GM12878 (cell line): ENCODE measurements around the gene CDH8. TPM values are rescaled to one million over a fixed set of nuclear protein-coding genes. Genes with fewer than 3 reads are reported as not detected.

ENCODE experiments used
- ATAC-seq: fragments of 200-7000 bp; cut with Tn5 transposase; 3 replicates; pipeline ENCODE4 v1.9.1; 2020; ENCODE audit warnings: mild to moderate bottlenecking, moderate library complexity
- BruUV-seq: library from RNA; stranded (reverse); fragments of 400-500 nt; replicated peaks from 2 replicates; lab custom pipeline; 2021; lab: Mats Ljungman, UMichigan
- CTCF ChIA-PET: fragments of 300-600 bp; sonication (Branson Sonifier 250); formaldehyde crosslinking; extraction: SDS; loops from one replicate; lab custom pipeline; 2021; ENCODE audit warnings: inconsistent platforms; lab: Yijun Ruan, JAX
- POLR2A ChIA-PET: fragments of 350-600 bp; formaldehyde crosslinking; extraction: SDS; loops from one replicate; lab custom pipeline; 2021; ENCODE audit warnings: inconsistent platforms; lab: Charles Lee
- RAD21 ChIA-PET: fragments of 300-600 bp; sonication (Branson Sonifier 250); formaldehyde crosslinking; loops from one replicate; lab custom pipeline; 2023; ENCODE audit warnings: antibody characterized with exemption; ENCODE audit not compliant: unreplicated experiment; lab: Charles Lee
- SMC1A ChIA-PET: fragments of 300-600 bp; sonication (Branson Sonifier 250); formaldehyde crosslinking; loops from one replicate; lab custom pipeline; 2023; ENCODE audit not compliant: unreplicated experiment, uncharacterized antibody; lab: Charles Lee
- DNase-seq: peaks from one replicate; pipeline ENCODE4 v3.0.0-alpha.2; 2011; ENCODE audit warnings: low read depth, low spot score
- FAIRE-seq: peaks from 3 replicates; lab custom pipeline; 2011; peaks lifted over from hg19 to GRCh38; lab: Jason Lieb, UNC
- H2AFZ ChIP-seq: 2 replicates; pipeline ENCODE4 v1.6.0; 2011; ENCODE audit warnings: low read depth, low read length, control low read depth; ENCODE audit not compliant: control insufficient read depth
- H3K27ac ChIP-seq: 2 replicates; pipeline ENCODE4 v1.5.1; 2011; ENCODE audit warnings: control low read depth; ENCODE audit not compliant: control insufficient read depth, insufficient read depth
- H3K27me3 ChIP-seq, 2 experiments: replicated peaks in 1 of 2; 2 replicates each; pipeline versions ENCODE4 v1.6.0 to v1.6.1; 2011; ENCODE audit warnings: low read length in 1 of 2; ENCODE audit not compliant: control insufficient read depth in 2 of 2, insufficient read depth in 2 of 2
- H3K36me3 ChIP-seq, 2 experiments: 2 replicates each; pipeline ENCODE4 v1.5.1; 2011; ENCODE audit warnings: low read length in 1 of 2; ENCODE audit not compliant: control insufficient read depth in 2 of 2, insufficient read depth in 2 of 2
- H3K4me1 ChIP-seq: 2 replicates; pipeline ENCODE4 v1.6.1; 2011; ENCODE audit warnings: mild to moderate bottlenecking, low read length, moderate library complexity, mixed read lengths; ENCODE audit not compliant: control insufficient read depth, insufficient read depth
- H3K4me2 ChIP-seq: 2 replicates; pipeline ENCODE4 v1.6.0; 2011; ENCODE audit warnings: control low read depth; ENCODE audit not compliant: control insufficient read depth, insufficient read depth
- H3K4me3 ChIP-seq: fragments of 200-600 bp; sonication (generic); 2 replicates; pipeline ENCODE4 v1.5.1; 2016
- H3K79me2 ChIP-seq: 2 replicates; pipeline ENCODE4 v1.6.0; 2011; ENCODE audit warnings: low read length; ENCODE audit not compliant: control insufficient read depth, insufficient read depth
- H3K9ac ChIP-seq: 2 replicates; pipeline ENCODE4 v1.8.0; 2011; ENCODE audit warnings: low read length, control low read depth, mixed read lengths; ENCODE audit not compliant: control insufficient read depth, insufficient read depth
- H3K9me3 ChIP-seq: replicated peaks from 3 replicates; pipeline ENCODE4 v1.5.1; 2011; ENCODE audit warnings: mild to moderate bottlenecking, low read length; ENCODE audit not compliant: control insufficient read depth, insufficient read depth
- H4K20me1 ChIP-seq: 2 replicates; pipeline ENCODE4 v1.6.0; 2011; ENCODE audit not compliant: control insufficient read depth, insufficient read depth
- JUNB ChIP-seq: IDR thresholded peaks from 2 replicates; pipeline ENCODE4 v1.6.1; 2016; ENCODE audit warnings: antibody characterized with exemption, mild to moderate bottlenecking
- KAT2A ChIP-seq: conservative IDR thresholded peaks from 2 replicates; pipeline ENCODE4 v1.6.1; 2011; ENCODE audit warnings: low read depth, low read length; ENCODE audit not compliant: control insufficient read depth
- LARP7 ChIP-seq: fragments of 450-650 bp; IDR thresholded peaks from 2 replicates; pipeline ENCODE4 v1.6.1; 2017; ENCODE audit warnings: mild to moderate bottlenecking
- MXI1 ChIP-seq: fragments of 150-350 bp; IDR thresholded peaks from 2 replicates; pipeline ENCODE4 v1.6.1; 2011; ENCODE audit warnings: low read depth, mild to moderate bottlenecking, inconsistent platforms, low read length, improper control_type of control experiment
- PAX8 ChIP-seq: fragments of 450-650 bp; IDR thresholded peaks from 2 replicates; pipeline ENCODE4 v1.6.1; 2017; ENCODE audit warnings: mild to moderate bottlenecking, moderate library complexity
- POLR2AphosphoS5 ChIP-seq: IDR thresholded peaks from 2 replicates; pipeline ENCODE4 v1.6.1; 2011; ENCODE audit warnings: mild to moderate bottlenecking, low read length, inconsistent platforms
- SMARCA5 ChIP-seq: fragments of 450-650 bp; IDR thresholded peaks from 2 replicates; pipeline ENCODE4 v1.6.1; 2017; ENCODE audit warnings: mild to moderate bottlenecking
- SPI1 ChIP-seq: IDR thresholded peaks from 2 replicates; pipeline ENCODE4 v1.6.1; 2011; ENCODE audit warnings: low read depth, mild to moderate bottlenecking, low read length, moderate library complexity, borderline replicate concordance; ENCODE audit not compliant: insufficient read depth
- YBX1 ChIP-seq: fragments of 450-650 bp; IDR thresholded peaks from 2 replicates; pipeline ENCODE4 v1.6.1; 2016; ENCODE audit warnings: antibody characterized with exemption
- ZNF24 ChIP-seq: fragments of 450-650 bp; IDR thresholded peaks from 2 replicates; pipeline ENCODE4 v1.6.1; 2017; ENCODE audit warnings: antibody characterized with exemption, mild to moderate bottlenecking
- ZZZ3 ChIP-seq: IDR thresholded peaks from 2 replicates; pipeline ENCODE4 v1.6.1; 2011; ENCODE audit warnings: low read depth; ENCODE audit not compliant: control insufficient read depth, insufficient read length
- WGBS: methylation state at CpG from one replicate; pipeline ENCODE4 v1.1.6; 2016; ENCODE audit warnings: low lambda C conversion rate; ENCODE audit not compliant: insufficient replicate concordance, insufficient coverage; ENCODE audit errors: missing lambda C conversion rate; 5-methylcytosine and 5-hydroxymethylcytosine counted together
- in situ Hi-C: fragments of 300-500 bp; cut with MboI; formaldehyde crosslinking; loops from 9 replicates; pipeline ENCODE4 v1.14.3; 2018; ENCODE audit warnings: mixed read lengths
- intact Hi-C: fragments of 100-400 bp; cut with micrococcal nuclease; formaldehyde crosslinking; loops from one replicate; pipeline ENCODE4 v1.14.2; 2022; ENCODE audit not compliant: unreplicated experiment
- polyA plus RNA-seq, 11 experiments: library from polyadenylated mRNA; depleted of rRNA in 4 of 11; unstranded in 6 of 11; stranded (reverse) in 5 of 11; fragments of >200 nt; fragmentation: Nextera tagmentation in 4 of 11; fragmentation: Illumina TruSeq in 1 of 11; extraction: Ambion mirVana in 4 of 11; extraction: Trizol in 1 of 11; gene quantifications; 1 replicate in 1 of 11; 2 replicates in 10 of 11; pipeline versions ENCODE4 v1.2.1 to v1.2.3, GENCODE V29; 2011 to 2016; ENCODE audit warnings: inconsistent platforms in 2 of 11, missing spikeins in 2 of 11, low read depth in 1 of 11
- total RNA-seq, 4 experiments: library from RNA; depleted of rRNA in 3 of 4; stranded (reverse); fragments of >200 nt in 3 of 4; fragmentation: Illumina TruSeq in 1 of 4; extraction: Trizol in 1 of 4; gene quantifications; 2 replicates each; pipeline versions ENCODE4 v1.2.1 to v1.2.3, GENCODE V29; 2013 to 2021
- TF ChIP-seq, protein P1 (sequence below): IDR thresholded peaks from 2 replicates; pipeline ENCODE4 v1.6.1; 2012; ENCODE audit warnings: low read depth, low read length, improper control_type of control experiment
- TF ChIP-seq, protein P2 (sequence below): fragments of 150-350 bp; IDR thresholded peaks from 2 replicates; pipeline ENCODE4 v1.6.1; 2016; ENCODE audit warnings: low read depth, low read length

Gene CDH8
- total and polyA plus RNA-seq, 10 of the 15 experiments (the other 5 are each of a cell fraction or from before 2014, with no cell fraction given), result 0.13 to 0.68 (median 0.25) TPM; not detected in 3

DNA sequence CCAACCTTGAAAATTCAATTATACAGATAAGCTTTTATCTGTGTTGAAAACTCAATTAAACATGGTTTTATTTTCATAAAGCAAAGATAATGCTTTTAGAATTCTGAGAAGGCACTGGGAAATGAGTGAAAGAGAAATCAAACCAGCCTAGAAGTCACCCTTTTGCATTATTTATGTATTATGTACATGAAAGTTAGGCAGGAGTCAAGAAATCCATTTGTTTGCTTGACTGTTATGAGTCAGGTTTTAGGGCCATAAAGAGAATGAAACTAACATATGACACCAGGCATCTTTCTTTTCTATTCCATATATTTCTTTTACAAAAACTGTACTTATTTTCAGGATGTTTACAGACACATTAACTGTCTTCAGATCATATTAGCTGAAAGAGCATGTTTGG is 23.3 kb upstream of the CDH8 start:
- no peak for DNase-seq
- no peak overlapping the region for H3K4me3 ChIP-seq
- H3K27me3 ChIP-seq, result no peaks in the 10 kb centered on the region
- no peaks in the 10 kb centered on the region for H4K20me1 ChIP-seq
- H3K36me3 ChIP-seq, result no peaks in the 10 kb centered on the region
- POLR2A ChIA-PET, result no interaction called here
- H2AFZ ChIP-seq, result no peak overlapping the region
- H3K9ac ChIP-seq, result no peak overlapping the region
- in situ Hi-C loops, result no loop called here
- SMC1A ChIA-PET, result no interaction called here
- no peak for FAIRE-seq
- no peak for TF ChIP-seq LARP7
- TF ChIP-seq, protein P1, sequence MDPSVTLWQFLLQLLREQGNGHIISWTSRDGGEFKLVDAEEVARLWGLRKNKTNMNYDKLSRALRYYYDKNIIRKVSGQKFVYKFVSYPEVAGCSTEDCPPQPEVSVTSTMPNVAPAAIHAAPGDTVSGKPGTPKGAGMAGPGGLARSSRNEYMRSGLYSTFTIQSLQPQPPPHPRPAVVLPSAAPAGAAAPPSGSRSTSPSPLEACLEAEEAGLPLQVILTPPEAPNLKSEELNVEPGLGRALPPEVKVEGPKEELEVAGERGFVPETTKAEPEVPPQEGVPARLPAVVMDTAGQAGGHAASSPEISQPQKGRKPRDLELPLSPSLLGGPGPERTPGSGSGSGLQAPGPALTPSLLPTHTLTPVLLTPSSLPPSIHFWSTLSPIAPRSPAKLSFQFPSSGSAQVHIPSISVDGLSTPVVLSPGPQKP, result no peak
- TF ChIP-seq POLR2AphosphoS5, result no peak
- no peak for TF ChIP-seq YBX1
- no peak for TF ChIP-seq PAX8
- TF ChIP-seq MXI1, result no peak
- TF ChIP-seq ZZZ3, result no peak
- no peaks in the 10 kb centered on the region for H3K9me3 ChIP-seq
- intact Hi-C loops, result no loop called here
- H3K79me2 ChIP-seq, result no peaks in the 10 kb centered on the region
- ATAC-seq, result no peak
- RAD21 ChIA-PET, result no interaction called here
- BruUV-seq, result no TSS peak
- no peaks in the 10 kb centered on the region for H3K4me1 ChIP-seq
- H3K4me2 ChIP-seq, result no peak overlapping the region
- CTCF ChIA-PET, result interaction anchor here (1.5 to 1.8 kb wide), 2 partner anchors 8 to 9 kb away, joined by 3 to 4 read pairs; no protein-coding TSS in a partner anchor
- no peak overlapping the region for H3K27ac ChIP-seq

DNA sequence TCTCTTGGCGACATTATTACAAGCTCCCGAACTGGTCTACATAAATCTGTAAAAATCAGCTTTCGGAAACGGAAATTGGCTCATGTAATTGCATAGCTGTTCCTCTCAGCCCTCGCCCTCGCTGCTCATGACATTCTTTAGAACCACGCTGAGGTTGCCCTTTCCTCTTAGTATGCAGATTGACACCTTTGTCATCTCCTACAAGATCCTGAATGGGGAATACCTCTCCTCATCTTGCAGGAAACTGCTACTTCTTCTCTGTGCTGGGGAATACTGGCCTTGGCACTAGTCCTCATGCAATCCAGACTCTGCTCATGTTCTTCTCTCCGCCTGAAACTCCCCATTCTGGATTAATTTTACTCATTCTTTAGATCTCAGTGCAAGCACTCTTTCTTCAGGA is 22.2 kb upstream of the CDH8 start:
- WGBS, result 20% methylated on average over 8 of the region's 8 CpGs
- no peaks in the 10 kb centered on the region for H3K4me1 ChIP-seq
- in situ Hi-C loops (no loop called here), intact Hi-C loops (no loop called here)
- H3K9me3 ChIP-seq, result no peaks in the 10 kb centered on the region
- no peak overlapping the region for H3K4me2 ChIP-seq
- H3K79me2 ChIP-seq, result no peaks in the 10 kb centered on the region
- ChIA-PET CTCF (no interaction called here), POLR2A (no interaction called here), SMC1A (no interaction called here), RAD21 (no interaction called here)
- H4K20me1 ChIP-seq, result no peaks in the 10 kb centered on the region
- ATAC-seq (no peak), DNase-seq (no peak), FAIRE-seq (no peak)
- BruUV-seq, result no TSS peak
- no peak overlapping the region for H3K4me3 ChIP-seq
- no peaks in the 10 kb centered on the region for H3K27me3 ChIP-seq
- H2AFZ ChIP-seq, result no peak overlapping the region
- H3K27ac ChIP-seq, result no peak overlapping the region
- H3K9ac ChIP-seq, result no peak overlapping the region
- no peaks in the 10 kb centered on the region for H3K36me3 ChIP-seq
- no peak for TF ChIP-seq KAT2A
- TF ChIP-seq SPI1, result no peak
- no peak for TF ChIP-seq SMARCA5
- TF ChIP-seq, protein P2, sequence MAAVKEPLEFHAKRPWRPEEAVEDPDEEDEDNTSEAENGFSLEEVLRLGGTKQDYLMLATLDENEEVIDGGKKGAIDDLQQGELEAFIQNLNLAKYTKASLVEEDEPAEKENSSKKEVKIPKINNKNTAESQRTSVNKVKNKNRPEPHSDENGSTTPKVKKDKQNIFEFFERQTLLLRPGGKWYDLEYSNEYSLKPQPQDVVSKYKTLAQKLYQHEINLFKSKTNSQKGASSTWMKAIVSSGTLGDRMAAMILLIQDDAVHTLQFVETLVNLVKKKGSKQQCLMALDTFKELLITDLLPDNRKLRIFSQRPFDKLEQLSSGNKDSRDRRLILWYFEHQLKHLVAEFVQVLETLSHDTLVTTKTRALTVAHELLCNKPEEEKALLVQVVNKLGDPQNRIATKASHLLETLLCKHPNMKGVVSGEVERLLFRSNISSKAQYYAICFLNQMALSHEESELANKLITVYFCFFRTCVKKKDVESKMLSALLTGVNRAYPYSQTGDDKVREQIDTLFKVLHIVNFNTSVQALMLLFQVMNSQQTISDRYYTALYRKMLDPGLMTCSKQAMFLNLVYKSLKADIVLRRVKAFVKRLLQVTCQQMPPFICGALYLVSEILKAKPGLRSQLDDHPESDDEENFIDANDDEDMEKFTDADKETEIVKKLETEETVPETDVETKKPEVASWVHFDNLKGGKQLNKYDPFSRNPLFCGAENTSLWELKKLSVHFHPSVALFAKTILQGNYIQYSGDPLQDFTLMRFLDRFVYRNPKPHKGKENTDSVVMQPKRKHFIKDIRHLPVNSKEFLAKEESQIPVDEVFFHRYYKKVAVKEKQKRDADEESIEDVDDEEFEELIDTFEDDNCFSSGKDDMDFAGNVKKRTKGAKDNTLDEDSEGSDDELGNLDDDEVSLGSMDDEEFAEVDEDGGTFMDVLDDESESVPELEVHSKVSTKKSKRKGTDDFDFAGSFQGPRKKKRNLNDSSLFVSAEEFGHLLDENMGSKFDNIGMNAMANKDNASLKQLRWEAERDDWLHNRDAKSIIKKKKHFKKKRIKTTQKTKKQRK, result no peak
- TF ChIP-seq JUNB, result no peak
- TF ChIP-seq ZNF24, result no peak
